ENCODE results near the gene KMT2B. TPM values are rescaled to one million over a fixed set of nuclear protein-coding genes. Genes with fewer than 3 reads are reported as not detected.

The KMT2B gene
- total RNA-seq, 1 donor from 2014 or later, result 25.5 TPM

DNA sequence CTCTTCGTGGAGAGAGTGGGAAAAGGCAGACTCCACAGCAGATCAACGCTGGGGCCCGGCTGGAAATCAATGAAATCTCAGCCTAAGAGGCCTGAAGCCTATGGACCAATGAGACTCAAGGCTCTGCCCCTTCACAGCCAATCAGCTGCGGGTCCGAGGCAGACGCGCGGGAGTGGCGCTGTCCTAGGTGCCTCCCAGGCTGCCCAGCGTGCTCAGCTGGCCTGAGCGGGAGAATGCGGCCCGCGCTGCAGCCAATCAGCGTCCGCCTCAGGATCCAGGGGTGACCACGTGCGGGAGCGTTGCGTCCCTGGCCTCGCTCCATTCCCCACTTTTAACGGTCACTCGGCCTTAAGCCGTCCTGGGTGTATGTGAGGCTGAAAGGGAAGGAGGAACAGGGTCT lies 13.6 kb upstream of the KMT2B start, which contains the start of gene ZBTB32:
TSS of gene ZBTB32 (plus strand) at position 341 of the 400 bp plus-strand sequence. CDS start 10,069 bp downstream, outside the sequence.
- H3K9me3 ChIP-seq, result no peaks in the 10 kb centered on the region
- H3K36me3 ChIP-seq, result no peaks in the 10 kb centered on the region
- H3K4me3 ChIP-seq, result no peak within 1 kb of the TSS
- TF ChIP-seq, protein P1, sequence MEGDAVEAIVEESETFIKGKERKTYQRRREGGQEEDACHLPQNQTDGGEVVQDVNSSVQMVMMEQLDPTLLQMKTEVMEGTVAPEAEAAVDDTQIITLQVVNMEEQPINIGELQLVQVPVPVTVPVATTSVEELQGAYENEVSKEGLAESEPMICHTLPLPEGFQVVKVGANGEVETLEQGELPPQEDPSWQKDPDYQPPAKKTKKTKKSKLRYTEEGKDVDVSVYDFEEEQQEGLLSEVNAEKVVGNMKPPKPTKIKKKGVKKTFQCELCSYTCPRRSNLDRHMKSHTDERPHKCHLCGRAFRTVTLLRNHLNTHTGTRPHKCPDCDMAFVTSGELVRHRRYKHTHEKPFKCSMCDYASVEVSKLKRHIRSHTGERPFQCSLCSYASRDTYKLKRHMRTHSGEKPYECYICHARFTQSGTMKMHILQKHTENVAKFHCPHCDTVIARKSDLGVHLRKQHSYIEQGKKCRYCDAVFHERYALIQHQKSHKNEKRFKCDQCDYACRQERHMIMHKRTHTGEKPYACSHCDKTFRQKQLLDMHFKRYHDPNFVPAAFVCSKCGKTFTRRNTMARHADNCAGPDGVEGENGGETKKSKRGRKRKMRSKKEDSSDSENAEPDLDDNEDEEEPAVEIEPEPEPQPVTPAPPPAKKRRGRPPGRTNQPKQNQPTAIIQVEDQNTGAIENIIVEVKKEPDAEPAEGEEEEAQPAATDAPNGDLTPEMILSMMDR (IDR thresholded peaks at IDR 0.05), result no peak
- H3K27me3 ChIP-seq, result no peaks in the 10 kb centered on the region
- no peak for DNase-seq (ENCODE audit: low spot score in 2 of 2)
- intact Hi-C loops (cut with DNase I), result loop anchor here (5.0 kb wide), 1 partner anchor 73 kb away; the partner anchor contains the start of gene ARHGAP33
- peaks cover 2 to 3% of the 10 kb centered on the region in 2 donors for H3K4me1 ChIP-seq
- H3K27ac ChIP-seq, result no peak within 1 kb of the TSS

DNA sequence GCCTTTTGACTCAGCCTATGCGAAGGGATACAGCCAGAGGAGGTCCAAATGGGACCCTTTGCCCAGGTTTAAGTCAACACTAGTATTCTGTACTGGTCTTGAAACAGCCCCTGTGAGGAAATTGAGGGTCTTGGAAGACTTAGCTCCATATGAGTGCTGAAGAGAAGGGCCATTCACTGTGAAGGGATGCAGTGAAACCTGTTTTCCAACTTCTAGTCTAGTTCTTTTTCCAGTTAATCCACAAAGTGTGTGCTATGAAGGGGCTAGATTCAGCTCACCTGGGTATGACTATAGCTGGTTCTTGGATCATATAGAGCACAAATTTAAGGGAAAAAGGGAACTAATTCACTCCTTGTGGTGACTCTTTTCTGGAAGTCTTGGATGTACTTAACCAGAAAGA lies 9.4 kb upstream of the KMT2B start:
- intact Hi-C loops (cut with DNase I), result no loop called here
- TF ChIP-seq, protein P1 (IDR thresholded peaks at IDR 0.05), result no peak
- Histone ChIP-seq H3K27ac (no peak overlapping the region), H3K4me3 (no peak overlapping the region), H3K27me3 (no peaks in the 10 kb centered on the region), H3K4me1 (no peaks in the 10 kb centered on the region), H3K9me3 (no peaks in the 10 kb centered on the region), H3K36me3 (no peaks in the 10 kb centered on the region)
- DNase-seq (ENCODE audit: low spot score in 2 of 2), result no peak

DNA sequence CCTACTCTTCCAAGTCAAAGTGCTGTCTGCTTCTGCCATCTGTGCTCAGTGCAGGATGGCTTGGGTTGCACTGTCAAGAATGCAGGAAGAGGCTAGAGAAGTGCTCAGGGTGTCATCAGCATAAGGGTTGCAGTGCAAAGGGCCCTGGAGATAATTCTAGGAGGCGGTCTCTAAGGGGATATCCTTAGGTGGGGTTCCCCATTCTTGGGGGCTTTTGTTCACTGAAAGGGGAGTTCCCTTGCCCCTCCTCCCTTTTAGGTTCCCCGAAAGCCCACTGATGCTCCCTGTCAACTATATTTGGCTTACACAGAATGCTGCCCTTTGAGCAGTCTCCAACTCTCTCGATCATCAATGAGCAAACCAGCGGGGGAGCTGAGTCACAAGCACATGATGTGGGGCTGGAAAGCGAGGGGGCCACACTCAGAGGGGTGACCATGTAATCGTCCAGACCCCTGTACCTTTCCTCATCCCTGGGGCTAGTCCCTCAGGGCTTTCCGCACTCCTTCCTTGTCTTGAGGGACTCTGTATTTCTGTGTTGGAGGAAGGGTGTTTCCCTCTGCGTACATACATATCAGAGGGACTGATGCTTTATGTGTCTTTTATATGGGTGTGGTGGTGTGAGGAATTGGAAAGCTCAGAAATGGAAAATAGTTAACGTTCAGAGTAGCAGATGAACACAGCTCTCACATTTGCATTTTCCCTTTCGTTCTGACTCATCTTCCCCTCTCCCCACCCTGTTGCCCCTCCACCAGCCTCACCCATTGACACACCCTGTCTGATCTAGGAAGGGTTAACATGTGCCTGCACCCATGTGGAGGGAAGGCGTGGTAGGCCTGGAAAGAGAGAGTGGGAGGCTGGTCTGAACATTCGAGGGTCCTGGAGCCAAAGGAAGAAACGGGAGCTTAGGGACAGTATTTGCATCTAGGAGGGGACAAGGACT lies 6.7 kb upstream of the KMT2B start:
- TF ChIP-seq, protein P1 (IDR thresholded peaks at IDR 0.05), result no peak
- no peak for DNase-seq (ENCODE audit: low spot score in 2 of 2)
- no peak overlapping the region for H3K4me3 ChIP-seq
- no peaks in the 10 kb centered on the region for H3K9me3 ChIP-seq
- H3K27me3 ChIP-seq, result no peaks in the 10 kb centered on the region
- H3K27ac ChIP-seq, result no peak overlapping the region
- intact Hi-C loops (cut with DNase I), result no loop called here
- no peaks in the 10 kb centered on the region for H3K36me3 ChIP-seq
- peaks cover 4 to 6% of the 10 kb centered on the region in 2 donors for H3K4me1 ChIP-seq

DNA sequence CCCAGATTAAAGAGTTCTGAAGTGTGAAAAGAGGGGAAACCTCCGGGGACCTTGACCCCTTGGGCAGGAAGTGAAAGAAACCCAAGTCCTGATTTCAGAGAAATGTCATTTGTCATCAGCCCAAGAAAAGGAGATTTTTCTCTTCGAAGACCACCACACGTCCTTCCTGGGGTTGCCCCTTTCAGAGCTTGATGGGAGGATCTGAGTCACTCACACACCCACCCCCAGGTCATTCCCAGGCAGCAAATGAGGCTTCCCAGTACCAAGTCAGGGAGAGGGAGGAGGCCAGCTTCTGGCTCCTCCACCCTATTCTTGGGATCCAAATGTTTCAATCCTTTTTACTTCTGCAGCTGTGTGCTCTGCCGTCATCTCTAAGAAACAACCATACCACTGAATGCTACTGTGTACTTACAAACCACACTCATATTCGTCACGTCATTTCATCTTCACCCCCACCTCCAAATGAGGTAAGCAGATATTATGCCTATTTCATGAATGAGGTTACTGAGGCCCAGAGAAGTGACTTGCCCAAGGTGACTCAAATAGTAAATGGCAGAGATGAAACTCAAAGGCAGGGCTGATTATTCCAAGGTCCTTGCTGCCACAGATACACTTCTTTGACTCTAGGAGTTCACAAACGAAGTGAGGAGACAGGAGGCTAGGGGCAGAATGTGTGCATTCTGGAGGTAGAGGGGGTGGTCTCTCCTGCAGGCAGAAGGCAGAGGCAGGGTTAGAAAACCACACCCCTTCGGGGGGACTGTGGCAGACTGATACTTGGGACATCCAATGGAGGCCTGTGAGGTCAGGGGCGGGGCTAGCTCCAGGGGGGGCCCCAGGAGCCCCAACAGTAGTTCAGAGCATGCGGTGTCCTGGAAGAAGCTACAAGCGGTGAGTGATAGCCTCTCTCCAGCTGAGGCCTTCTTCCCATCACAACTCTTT lies 5.0 kb upstream of the KMT2B start:
- TF ChIP-seq, protein P1 (IDR thresholded peaks at IDR 0.05), result no peak
- Histone ChIP-seq H3K27ac (no peak overlapping the region), H3K4me3 (no peak overlapping the region), H3K4me1 (peaks cover 4 to 12% of the 10 kb centered on the region in 2 donors), H3K9me3 (no peaks in the 10 kb centered on the region), H3K36me3 (no peaks in the 10 kb centered on the region), H3K27me3 (no peaks in the 10 kb centered on the region)
- no peak for DNase-seq (ENCODE audit: low spot score in 2 of 2)
- intact Hi-C loops (cut with DNase I), result no loop called here

DNA sequence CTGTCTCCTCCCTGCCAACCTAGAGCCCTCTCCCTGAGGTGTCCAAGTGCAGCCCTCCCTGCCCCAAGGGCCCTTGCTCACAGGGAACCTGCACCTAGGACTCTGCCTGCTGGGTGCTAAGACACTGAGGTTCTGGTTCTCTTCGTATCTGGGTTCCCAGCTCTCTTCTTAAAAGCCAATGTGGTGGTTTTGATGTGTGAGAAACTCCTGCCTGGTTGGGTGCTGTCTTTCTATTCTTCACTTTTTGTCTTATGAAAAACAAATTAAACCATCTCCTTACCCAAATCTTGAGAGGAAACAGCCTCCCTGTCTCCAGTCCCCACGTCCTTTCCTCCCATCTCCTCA lies 4.3 kb upstream of the KMT2B start:
- Histone ChIP-seq H3K36me3 (no peaks in the 10 kb centered on the region), H3K27me3 (no peaks in the 10 kb centered on the region), H3K4me1 (peaks cover 4 to 12% of the 10 kb centered on the region in 2 donors), H3K4me3 (no peak overlapping the region), H3K27ac (no peak overlapping the region), H3K9me3 (no peaks in the 10 kb centered on the region)
- intact Hi-C loops (cut with DNase I), result no loop called here
- TF ChIP-seq, protein P1 (IDR thresholded peaks at IDR 0.05), result no peak
- DNase-seq (ENCODE audit: low spot score in 2 of 2), result no peak

All from ascending aorta (tissue), 2 donors.